NT2/D1 (cell line): ENCODE data around the gene KLF6.

Source experiments
- YY1 ChIP-seq: IDR thresholded peaks from 2 replicates; pipeline ENCODE4 v1.6.1; 2011; ENCODE audit not compliant: insufficient read length, insufficient read depth
- ZNF274 ChIP-seq: IDR thresholded peaks from 2 replicates; pipeline ENCODE4 v1.6.1; 2011; ENCODE audit warnings: mild to moderate bottlenecking, low read depth, low read length

DNA sequence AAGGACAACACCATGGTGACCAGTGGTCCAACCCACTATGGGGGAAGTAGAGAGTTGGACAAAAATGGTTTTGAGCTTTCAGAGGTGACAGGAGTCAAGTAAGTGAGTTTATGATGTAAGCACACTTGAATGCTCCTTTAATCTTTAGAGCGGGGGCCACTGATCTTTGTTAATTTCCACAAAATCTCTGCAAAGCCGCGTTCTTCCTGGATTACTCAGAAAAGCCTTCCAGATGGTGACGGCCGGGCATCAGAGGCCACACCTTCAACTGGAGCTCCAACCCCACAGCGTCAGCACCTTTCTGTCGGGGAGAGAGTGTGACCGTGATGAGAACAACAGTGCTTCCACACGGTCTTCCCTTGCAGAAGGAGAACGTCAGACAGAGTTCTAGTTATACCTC is 35.2 kb upstream of the KLF6 start:
- TF ChIP-seq ZNF274: no peak
- TF ChIP-seq YY1: no peak
